Upper lobe of left lung (tissue), 6 donors: ENCODE data around the gene ADAM15. TPM values are rescaled to one million over a fixed set of nuclear protein-coding genes. Genes with fewer than 3 reads are reported as not detected.

Source experiments
- ATAC-seq, 2 donors: fragments of 200-7000 bp; cut with Tn5 transposase; one replicate each; pipeline ENCODE4 v1.9.1; 2022; ENCODE audit warnings: mild to moderate bottlenecking in 2 of 2, moderate library complexity in 2 of 2; ENCODE audit not compliant: low FRiP score in 2 of 2
- DNase-seq, 2 donors: peaks; one replicate each; pipeline ENCODE4 v3.0.0-alpha.2; 2019 to 2020
- H3K27ac ChIP-seq, 4 donors: fragments of 200-600 bp; sonication (generic); one replicate each; pipeline ENCODE4 v1.5.1; 2016 to 2019
- H3K27me3 ChIP-seq, 4 donors: fragments of 200-600 bp; sonication (generic); one replicate each; pipeline ENCODE4 v1.5.1; 2017 to 2019
- H3K36me3 ChIP-seq, 4 donors: fragments of 200-600 bp; sonication (generic); one replicate each; pipeline ENCODE4 v1.5.1; 2016 to 2019
- H3K4me1 ChIP-seq, 4 donors: fragments of 200-600 bp; sonication (generic); one replicate each; pipeline ENCODE4 v1.5.1; 2018 to 2019
- H3K4me3 ChIP-seq, 4 donors: fragments of 200-600 bp; sonication (generic); one replicate each; pipeline ENCODE4 v1.5.1; 2017 to 2019; ENCODE audit warnings: mild to moderate bottlenecking in 2 of 4, moderate library complexity in 1 of 4
- H3K9me3 ChIP-seq, 4 donors: fragments of 200-600 bp; sonication (generic); one replicate each; pipeline ENCODE4 v1.5.1; 2018 to 2019
- CTCF ChIP-seq, 6 experiments: fragments of 450-650 bp in 4 of 6; fragments of 200-600 bp in 2 of 6; sonication (generic) in 2 of 6; IDR thresholded peaks; one replicate each; pipeline ENCODE4 v1.5.1; 2016 to 2019; ENCODE audit warnings: antibody characterized with exemption in 6 of 6
- EP300 ChIP-seq, 4 donors: sonication (generic); formaldehyde crosslinking; IDR thresholded peaks; one replicate each; pipeline ENCODE4 v1.5.1; 2017; ENCODE audit warnings: antibody characterized with exemption in 4 of 4, control low read depth in 2 of 4
- POLR2A ChIP-seq, 4 donors: fragments of 450-650 bp; IDR thresholded peaks; one replicate each; pipeline ENCODE4 v1.5.1; 2016 to 2017; ENCODE audit warnings: antibody characterized with exemption in 4 of 4, mild to moderate bottlenecking in 2 of 4
- POLR2AphosphoS5 ChIP-seq, 2 donors: sonication (generic); formaldehyde crosslinking; IDR thresholded peaks; one replicate each; pipeline ENCODE4 v1.5.1; 2017; ENCODE audit warnings: antibody characterized with exemption in 2 of 2
- WGBS, 2 donors: methylation state at CpG; one replicate each; pipeline ENCODE4 v1.1.5; 2017 to 2018; 5-methylcytosine and 5-hydroxymethylcytosine counted together
- total RNA-seq, 6 donors: library from RNA; depleted of rRNA in 4 of 6; stranded (reverse); fragments of >200 nt in 4 of 6; gene quantifications; one replicate each; pipeline versions ENCODE4 v1.1.0 to v1.2.1, GENCODE V29; 2016 to 2021
- donor health status: DM: no; HTN: no; CAD: no; lungs with moderate emphysema.
- donor health status: DM: no; HTN: yes; CAD: no; lungs with severe emphysema.

The ADAM15 gene
- total RNA-seq, 6 donors from 2014 or later: 52.1 to 246 (median 106) TPM

- H3K4me3 ChIP-seq: peak overlapping the region in 3 of 4 donors; percentile 31 to 52 (median 39)
- ATAC-seq: no peak
Measured at GRCh38 chr1:155079487-155080311, 28.6 kb downstream of the ADAM15 start.

DNA sequence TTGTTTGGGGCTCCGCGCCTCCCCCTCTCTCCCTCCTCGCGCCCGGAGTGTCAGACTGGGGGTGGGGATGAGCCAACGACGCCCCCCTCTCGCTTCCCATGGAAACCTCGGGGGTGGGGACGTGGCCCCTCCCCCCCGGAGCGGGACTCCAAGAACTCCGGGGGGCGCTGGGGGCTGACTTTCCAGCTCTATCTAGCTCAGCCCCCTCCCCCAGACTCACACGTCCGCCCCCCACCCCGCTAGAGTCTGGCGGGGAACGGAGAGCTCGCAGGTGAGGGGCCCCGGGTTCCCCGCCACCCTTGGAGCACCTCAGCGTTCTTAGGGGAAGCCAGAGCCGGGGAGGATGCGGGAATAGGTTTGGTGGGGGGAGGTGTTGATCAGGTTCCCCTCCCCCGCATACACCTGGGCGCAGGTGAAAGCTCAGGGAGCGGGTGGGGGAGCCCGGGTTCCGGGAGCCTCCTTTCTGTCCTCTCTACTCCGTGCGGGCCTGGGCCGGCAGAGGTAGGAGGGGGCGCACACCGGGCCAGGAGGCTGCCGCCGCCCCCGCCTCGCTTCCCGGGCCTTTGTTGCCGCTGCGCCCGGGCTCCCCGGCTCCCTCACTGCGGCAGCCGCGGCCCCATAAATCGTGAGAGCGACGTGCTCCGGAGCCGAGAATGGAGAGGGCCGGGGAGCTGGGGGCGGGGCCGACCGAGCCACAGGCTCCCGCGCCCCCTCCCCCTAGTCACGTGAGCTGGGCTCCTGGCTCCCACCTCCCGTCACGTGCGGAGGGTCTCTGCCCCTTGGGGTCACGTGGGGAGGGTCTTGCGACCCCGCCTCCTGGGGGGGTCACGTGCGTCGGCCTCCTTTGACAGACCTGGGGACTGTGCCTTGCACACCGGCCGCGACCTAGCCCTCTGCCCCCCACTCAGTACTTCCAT lies 29.5 kb downstream of the ADAM15 start:
- TF ChIP-seq POLR2AphosphoS5 (IDR thresholded peaks at IDR 0.05): no peak
- no peak for TF ChIP-seq CTCF (IDR thresholded peaks at IDR 0.05)
- no peak for TF ChIP-seq EP300 (IDR thresholded peaks at IDR 0.05)
- TF ChIP-seq POLR2A (IDR thresholded peaks at IDR 0.05): no peak
- peaks cover 9 to 60% (median 47%) of the 10 kb centered on the region in 4 donors for H3K27me3 ChIP-seq
- no peaks in the 10 kb centered on the region for H3K36me3 ChIP-seq
- no peak overlapping the region for H3K27ac ChIP-seq
- DNase-seq (peak in 1 of 2 donors; percentile 84), ATAC-seq (no peak)
- H3K9me3 ChIP-seq: no peaks in the 10 kb centered on the region
- H3K4me3 ChIP-seq: peak overlapping the region in 2 of 4 donors; percentile 31 to 52
- WGBS, 2 donors: 0 to 6% methylated on average over 5 to 34 of the region's 71 CpGs
- peaks cover 55 to 64% (median 57%) of the 10 kb centered on the region in 4 donors for H3K4me1 ChIP-seq

More at GRCh38 chr1:155079487-155080311, 28.6 kb downstream of the ADAM15 start:
- WGBS, 2 donors: 2 to 3% methylated on average over 10 to 63 of the region's 67 CpGs
- Histone ChIP-seq H3K27ac (no peak overlapping the region), H3K4me1 (peaks cover 52 to 61% (median 56%) of the 10 kb centered on the region in 4 donors), H3K36me3 (no peaks in the 10 kb centered on the region), H3K27me3 (peaks cover 9 to 60% (median 47%) of the 10 kb centered on the region in 4 donors), H3K9me3 (no peaks in the 10 kb centered on the region)
- TF ChIP-seq POLR2A (IDR thresholded peaks at IDR 0.05) (no peak), CTCF (IDR thresholded peaks at IDR 0.05) (no peak), EP300 (IDR thresholded peaks at IDR 0.05) (no peak), POLR2AphosphoS5 (IDR thresholded peaks at IDR 0.05) (no peak)
- peak in 1 of 2 donors; percentile 88 for DNase-seq

- Histone ChIP-seq H3K36me3 (no peaks in the 10 kb centered on the region), H3K4me1 (peaks cover 64 to 75% (median 66%) of the 10 kb centered on the region in 4 donors), H3K27me3 (peaks cover 9 to 60% (median 47%) of the 10 kb centered on the region in 4 donors), H3K9me3 (no peaks in the 10 kb centered on the region), H3K27ac (no peak overlapping the region), H3K4me3 (peak overlapping the region in 3 of 4 donors; percentile 11 to 32 (median 24))
- WGBS, 2 donors: 6 to 8% methylated on average over 22 to 31 of the region's 68 CpGs
- DNase-seq (peak in 1 of 2 donors; percentile 86), ATAC-seq (no peak)
- TF ChIP-seq CTCF (IDR thresholded peaks at IDR 0.05) (no peak), POLR2A (IDR thresholded peaks at IDR 0.05) (no peak), EP300 (IDR thresholded peaks at IDR 0.05) (no peak), POLR2AphosphoS5 (IDR thresholded peaks at IDR 0.05) (no peak)
Measured at GRCh38 chr1:155081472-155082300, 30.6 kb downstream of the ADAM15 start.

GRCh38 chr1:155082301-155083051 lies 31.4 kb downstream of the ADAM15 start:
- peak overlapping the region in 3 of 4 donors; percentile 11 to 32 (median 24) for H3K4me3 ChIP-seq
- no peak overlapping the region for H3K27ac ChIP-seq
- ATAC-seq (no peak), DNase-seq (peak in 1 of 2 donors; percentile 74)
- H3K4me1 ChIP-seq: peaks cover 64 to 75% (median 66%) of the 10 kb centered on the region in 4 donors
- no peaks in the 10 kb centered on the region for H3K9me3 ChIP-seq
- H3K27me3 ChIP-seq: peaks cover 9 to 60% (median 47%) of the 10 kb centered on the region in 4 donors
- no peaks in the 10 kb centered on the region for H3K36me3 ChIP-seq
- 2 to 6% methylated on average over 24 to 36 of the region's 36 CpGs for WGBS, 2 donors
- no peak for TF ChIP-seq CTCF (IDR thresholded peaks at IDR 0.05)
- no peak for TF ChIP-seq POLR2AphosphoS5 (IDR thresholded peaks at IDR 0.05)
- TF ChIP-seq EP300 (IDR thresholded peaks at IDR 0.05): no peak
- TF ChIP-seq POLR2A (IDR thresholded peaks at IDR 0.05): no peak
